Measurements from ENCODE around the gene PRR12.

The PRR12 gene

DNA sequence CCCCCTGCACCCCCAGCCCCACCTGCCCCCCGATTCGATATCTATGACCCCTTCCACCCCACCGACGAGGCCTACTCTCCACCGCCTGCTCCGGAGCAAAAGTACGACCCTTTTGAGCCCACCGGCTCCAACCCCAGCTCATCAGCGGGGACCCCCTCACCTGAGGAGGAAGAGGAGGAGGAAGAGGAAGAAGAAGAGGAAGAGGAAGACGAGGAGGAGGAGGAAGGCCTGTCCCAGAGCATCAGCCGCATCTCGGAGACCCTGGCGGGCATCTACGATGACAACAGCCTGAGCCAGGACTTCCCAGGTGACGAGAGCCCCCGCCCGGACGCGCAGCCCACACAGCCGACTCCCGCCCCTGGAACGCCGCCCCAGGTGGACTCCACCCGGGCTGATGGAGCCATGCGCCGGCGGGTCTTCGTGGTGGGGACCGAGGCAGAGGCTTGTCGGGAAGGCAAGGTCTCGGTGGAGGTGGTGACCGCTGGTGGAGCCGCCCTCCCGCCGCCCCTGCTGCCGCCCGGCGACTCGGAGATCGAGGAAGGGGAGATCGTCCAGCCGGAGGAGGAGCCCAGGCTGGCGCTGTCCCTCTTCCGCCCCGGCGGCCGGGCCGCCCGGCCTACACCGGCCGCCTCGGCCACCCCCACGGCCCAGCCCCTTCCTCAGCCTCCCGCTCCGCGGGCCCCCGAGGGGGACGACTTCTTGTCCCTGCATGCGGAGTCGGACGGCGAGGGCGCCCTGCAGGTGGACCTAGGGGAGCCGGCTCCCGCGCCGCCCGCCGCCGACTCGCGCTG, 60.2 kb downstream of the PRR12 start:
- no peak for DNase-seq

DNA sequence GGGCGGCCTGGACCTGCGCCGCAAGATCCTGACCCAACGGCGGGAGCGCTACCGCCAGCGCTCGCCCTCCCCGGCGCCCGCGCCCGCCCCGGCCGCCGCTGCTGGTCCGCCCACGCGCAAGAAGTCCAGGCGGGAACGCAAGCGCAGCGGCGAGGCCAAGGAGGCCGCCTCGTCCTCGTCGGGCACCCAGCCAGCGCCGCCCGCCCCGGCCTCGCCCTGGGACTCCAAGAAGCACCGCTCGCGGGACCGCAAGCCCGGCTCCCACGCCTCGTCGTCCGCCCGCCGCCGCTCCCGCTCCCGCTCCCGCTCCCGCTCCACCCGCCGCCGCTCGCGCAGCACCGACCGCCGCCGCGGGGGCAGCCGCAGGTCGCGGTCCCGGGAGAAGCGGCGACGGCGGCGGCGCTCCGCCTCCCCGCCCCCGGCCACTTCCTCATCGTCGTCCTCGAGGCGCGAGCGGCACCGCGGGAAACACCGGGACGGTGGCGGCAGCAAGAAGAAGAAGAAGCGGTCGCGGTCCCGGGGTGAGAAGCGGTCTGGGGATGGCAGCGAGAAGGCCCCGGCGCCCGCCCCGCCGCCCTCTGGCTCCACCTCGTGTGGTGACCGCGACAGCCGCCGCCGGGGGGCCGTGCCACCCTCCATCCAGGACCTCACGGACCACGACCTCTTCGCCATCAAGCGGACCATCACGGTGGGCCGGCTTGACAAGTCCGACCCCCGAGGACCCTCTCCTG, 61.0 kb downstream of the PRR12 start:
- no peak for DNase-seq

DNA sequence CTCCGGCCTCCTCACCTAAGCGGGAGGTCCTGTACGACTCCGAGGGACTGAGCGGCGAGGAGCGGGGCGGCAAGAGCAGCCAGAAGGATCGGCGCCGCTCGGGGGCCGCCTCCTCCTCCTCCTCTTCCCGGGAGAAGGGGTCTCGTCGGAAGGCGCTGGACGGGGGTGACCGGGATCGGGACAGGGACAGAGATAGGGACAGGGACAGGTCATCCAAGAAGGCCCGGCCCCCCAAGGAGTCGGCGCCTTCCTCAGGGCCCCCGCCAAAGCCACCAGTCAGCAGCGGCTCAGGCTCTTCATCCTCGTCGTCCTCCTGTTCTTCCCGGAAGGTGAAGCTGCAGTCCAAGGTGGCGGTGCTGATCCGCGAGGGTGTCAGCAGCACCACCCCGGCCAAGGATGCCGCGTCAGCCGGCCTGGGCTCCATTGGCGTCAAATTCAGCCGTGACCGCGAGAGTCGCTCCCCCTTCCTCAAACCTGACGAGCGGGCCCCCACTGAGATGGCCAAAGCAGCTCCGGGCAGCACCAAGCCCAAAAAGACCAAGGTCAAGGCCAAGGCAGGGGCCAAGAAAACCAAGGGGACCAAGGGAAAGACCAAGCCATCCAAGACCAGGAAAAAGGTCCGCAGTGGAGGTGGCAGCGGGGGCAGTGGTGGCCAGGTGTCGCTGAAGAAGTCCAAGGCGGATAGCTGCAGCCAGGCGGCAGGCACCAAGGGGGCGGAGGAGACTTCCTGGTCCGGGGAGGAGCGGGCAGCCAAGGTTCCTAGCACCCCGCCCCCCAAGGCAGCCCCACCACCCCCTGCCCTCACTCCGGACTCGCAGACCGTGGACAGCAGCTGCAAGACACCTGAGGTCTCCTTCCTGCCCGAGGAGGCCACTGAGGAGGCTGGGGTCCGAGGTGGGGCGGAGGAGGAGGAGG, 61.8 kb downstream of the PRR12 start:
- DNase-seq, result no peak

DNA sequence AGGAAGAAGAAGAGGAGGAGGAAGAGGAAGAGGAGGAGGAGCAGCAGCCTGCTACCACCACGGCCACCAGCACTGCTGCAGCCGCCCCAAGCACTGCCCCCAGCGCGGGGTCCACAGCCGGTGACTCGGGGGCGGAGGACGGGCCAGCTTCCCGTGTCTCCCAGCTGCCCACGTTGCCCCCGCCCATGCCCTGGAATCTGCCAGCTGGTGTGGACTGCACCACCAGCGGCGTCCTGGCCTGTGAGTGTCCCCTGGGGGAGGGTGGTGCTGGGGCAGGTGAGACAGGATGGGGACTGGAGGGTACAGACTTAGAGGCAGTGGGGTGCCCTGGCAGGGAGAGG, 62.5 kb downstream of the PRR12 start:
- DNase-seq, result no peak

DNA sequence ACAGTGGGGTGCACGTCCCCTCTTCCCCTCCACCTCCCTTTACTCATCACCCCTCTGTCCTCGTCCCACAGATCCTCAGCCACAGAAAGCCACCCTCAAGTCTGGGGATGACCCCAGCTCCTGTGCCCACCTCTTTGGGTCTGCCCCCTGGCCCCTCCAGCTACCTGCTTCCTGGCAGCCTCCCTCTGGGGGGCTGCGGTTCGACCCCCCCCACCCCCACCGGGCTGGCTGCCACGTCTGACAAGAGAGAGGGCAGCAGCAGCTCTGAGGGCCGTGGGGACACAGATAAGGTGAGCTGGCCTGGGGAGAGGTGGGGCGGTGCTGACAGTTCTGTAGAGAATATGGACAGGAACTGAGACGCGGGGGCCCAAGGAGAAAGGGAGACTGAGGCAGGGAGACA, 63.6 kb downstream of the PRR12 start:
- no peak for DNase-seq

DNA sequence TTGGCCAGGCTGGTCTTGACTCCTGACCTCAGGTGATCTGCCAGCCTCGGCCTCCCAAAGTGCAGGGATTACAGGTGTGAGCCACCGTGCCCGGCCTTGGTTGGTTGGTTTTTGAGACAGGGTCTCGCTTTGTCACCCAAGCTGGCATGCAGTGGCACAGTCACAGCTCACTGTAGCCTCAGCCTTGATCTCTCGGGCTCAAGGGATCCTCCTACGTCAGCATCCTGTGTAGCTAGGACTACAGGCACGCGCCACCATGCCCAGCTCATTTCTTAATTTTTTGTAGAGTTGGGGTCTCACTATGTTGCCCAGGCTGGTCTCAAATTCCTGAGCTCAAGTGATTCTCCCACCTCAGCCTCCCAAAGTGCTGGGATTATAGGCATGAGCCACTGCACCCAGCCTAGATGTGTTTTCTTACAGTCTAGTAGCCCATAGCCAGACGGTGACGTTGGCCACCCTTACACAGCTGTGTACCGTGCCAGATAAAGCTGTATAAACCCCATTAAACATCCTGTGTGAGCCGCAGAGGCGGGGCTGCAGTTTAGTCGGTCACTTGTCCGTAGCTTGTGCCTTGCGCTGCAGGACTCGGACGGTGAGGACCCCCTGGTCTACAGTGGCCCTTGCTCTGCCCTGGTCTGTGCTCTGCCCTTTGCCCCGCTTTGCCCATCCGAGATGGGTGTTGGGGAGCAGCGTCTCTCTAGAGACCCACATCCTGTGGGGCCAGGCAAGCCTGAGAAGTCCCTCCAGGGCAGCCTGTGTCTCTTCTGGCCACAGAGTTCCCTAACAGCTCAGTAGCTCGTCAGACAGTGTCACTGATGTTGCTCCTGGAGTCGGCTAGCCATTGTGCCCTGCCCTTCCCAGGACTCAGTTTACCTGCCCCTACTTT, 64.8 kb downstream of the PRR12 start:
- no peak for DNase-seq

DNA sequence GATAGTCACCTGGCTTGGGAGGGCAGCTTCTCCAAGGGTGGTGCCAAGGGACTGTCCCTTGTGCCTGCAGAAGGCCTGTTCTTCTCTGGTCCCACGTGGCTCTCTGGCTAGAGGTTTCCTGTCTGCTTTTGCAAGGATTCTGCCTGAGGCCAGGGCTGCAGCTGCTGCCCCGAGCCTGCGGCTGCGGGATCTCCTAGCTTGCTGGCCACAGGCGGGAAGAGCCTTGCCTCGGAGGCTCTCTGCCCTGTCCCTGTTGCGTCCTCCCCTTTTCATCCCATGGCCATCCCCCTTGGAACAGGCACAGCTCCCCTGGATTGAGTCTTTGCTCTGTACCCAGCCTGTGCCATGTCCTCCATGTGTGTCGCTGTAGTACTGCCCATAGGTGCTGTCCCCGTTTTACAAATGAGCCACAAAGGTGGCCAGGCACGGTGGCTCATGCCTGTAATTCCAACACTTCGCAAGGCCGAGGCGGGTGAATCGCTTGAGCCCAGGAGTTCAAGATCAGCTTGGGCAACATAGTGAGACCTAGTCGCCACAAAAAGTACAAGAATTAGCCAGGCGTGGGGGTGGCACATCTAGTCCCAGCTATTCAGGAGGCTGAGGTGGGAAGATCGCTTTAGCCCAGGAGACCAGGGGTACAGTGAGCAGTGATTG, 65.6 kb downstream of the PRR12 start:
- no peak for DNase-seq

DNA sequence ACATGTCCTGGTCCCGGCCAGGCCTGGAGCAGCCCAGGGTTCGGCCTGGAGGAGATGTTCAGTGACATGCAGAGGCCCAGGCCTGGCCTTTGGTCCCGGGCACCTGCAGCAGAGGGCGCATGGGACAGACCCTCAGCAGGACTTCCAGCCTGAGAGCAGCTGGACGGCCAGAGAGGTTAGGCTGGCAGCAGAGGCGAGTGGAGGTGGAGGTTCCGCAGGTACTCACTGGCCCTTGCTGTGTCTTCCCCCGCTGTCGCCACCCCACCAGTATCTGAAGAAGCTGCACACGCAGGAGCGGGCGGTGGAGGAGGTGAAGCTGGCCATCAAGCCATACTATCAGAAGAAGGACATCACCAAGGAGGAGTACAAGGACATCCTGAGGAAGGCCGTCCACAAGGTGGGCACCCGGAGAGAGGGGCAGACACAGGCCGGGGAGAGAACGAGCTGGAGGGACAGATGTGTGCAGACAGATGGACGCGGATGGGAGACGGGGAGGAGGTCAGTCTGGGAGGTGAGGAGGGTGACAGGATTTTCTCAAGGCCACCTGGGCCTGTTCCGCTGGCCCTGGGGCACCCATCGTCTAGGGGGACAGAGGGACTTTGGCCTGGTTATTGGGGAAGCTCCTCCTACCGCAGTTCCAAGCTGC, 66.6 kb downstream of the PRR12 start:
- DNase-seq, result no peak

DNA sequence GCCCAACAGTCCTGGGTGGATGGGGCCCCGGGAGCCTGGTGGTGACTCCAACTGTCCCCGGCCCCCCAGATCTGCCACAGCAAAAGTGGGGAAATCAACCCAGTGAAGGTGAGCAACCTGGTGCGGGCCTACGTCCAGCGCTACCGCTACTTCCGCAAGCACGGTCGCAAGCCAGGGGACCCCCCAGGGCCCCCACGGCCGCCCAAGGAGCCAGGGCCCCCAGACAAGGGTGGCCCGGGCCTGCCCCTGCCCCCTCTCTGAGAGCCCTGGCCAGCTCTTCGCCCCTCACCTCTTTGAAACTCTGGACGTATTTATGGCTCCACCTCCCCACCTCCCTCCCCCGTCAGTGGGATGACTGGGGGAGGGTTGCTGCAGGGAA, 67.1 kb downstream of the PRR12 start:
- DNase-seq, result no peak

DNA sequence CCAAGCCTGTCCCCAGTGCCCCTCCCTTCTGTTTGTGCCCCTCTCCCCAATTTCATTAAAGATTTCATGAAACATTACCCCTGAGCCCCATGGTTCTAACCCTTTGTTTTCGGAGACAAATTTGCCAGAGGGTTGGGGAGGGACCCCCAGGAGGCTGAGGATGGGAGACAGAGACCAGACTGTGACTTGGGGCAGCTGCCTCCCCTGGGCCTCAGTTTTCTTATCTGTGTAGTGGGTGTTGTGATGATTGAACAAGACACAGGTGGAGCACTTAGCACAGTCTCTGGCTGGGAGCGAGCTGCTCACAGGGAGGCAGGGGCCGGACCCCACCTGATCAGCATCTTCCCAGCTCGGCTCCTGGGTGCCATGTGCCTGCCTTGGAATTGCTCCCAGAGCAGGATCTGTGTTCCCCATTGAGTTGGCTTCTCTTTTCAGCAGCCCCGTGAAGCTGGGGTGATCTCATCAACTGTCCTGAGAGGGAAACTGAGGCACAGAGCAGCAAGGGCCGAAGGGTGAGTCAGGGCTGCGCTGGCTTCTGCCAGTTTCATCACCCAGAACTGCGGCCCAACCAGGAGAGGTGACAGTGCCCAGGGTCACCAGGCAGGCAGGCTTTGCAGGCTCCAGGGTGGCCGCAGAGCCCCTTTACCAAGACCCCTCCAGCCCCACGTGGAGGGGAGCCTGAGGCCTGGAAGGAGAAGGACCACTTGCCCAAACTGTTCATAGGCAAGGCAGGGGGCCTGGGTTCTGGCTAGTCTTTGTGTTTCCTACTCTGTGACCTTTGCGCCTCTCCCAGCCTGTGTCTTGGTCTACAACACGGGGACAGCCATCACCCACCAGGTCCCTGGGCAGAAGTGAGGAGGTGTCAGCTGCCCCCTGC, 67.8 kb downstream of the PRR12 start:
- no peak for DNase-seq

DNA sequence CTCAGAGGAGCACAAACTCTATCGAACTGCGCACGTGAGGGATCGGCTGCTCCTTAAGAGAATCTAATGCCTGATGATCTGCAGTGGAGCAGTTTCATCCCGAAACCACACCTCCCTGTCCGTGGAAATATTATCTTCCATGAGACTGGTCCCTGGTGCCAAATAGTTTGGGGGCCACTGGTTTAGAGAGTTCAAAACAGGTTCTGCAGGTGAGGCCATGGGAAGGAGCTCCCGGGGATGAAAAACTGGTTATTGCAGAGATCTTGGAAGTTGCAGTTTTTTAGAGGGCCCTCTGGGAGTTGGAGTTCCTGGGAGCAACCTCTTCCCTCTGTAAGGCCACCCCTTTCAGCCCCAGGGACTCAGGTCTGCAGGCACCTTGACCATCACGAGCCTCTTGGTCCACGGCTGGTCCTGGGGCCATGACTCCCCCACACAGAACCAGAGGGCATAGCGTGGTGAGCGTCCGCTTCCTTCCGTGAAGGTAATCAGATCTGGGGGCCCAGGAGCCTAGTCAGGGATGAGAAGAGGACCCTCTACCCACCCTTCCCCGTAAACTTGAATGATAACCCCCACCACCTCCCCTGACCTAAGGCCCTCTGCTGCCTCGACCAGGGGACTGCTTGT, 69.5 kb downstream of the PRR12 start:
- no peak for DNase-seq

DNA sequence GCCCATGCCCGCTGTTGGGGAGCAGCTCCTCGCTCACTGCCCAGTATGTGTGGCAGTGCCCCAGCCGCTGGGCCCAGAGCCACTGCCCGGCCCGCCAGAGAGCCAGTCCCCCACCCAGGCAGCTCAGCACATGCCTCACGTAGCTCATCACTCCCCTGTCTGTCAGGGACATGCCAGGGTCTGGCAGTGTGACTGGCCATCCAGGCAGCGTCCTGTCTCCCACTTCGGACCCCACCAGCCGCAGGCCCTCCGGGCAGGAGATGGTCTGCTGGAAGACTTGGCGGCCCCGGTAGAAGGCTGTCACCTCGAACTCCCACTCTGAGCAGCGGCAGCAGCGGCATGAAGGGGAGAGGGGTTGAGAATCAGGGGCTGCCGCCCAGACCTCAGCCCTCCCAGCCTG, 71.0 kb downstream of the PRR12 start:
- DNase-seq, result no peak

DNA sequence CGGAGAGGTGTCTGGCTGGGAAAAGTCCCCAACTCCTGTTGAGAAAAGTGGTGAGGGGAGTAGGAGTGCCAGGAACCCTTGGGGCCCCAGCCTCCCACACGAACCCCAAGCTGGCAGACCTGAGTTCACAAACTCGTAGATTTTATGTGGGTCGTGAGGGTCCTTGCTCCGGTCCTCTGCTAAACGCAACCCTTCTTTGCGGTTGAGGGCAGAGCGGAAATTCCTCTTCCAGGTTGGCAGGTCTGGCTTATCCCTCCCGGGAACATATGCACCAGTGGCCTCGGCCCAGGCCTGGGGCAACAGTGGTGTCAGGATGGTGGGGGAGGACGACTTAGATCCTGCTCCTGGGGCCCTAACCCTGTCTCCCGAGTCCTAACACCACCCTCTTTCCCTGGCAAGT, 72.2 kb downstream of the PRR12 start:
- DNase-seq, result no peak

DNA sequence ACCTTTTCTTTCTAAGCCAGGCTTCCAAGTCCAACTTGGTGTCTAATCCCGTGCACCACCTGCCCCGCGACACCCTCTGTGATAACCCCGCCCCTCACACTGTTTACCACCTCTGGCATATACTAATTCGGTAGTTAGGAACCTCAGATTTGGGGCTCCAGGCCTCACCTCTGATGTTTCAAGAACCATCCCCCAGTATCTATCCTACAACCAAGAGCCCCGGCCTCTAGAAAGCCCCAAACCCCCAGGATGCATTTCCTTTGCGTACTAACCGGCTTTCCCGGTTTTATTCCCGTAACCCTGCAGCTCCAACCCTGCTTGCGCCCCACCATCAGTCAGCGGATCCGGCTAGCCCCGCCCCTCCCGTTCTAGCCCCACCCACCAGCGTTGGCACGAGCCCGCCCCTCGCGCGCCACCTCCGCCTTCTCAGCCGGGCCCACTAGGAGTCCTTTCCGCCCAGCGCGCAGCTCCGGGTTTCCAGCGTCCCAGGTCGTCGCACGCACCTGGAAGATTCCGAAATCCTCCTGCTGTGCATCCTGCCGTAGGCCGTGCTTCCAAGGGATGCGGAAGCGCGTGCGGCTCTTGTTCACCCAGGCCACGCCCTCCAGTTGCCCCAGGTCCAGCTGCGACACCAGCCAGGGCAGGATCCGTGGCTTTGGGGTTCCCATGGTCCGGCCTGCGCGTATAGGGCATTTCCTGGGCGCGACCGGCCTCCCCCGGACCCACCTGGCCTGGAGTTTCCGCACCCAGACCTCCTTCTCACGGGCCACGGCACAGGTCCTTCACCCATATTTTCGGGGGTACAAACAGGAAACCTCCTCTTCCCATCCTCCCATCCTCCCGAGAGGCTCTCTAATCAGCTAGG, 73.4 kb downstream of the PRR12 start:
- peak; percentile 95 to 97 for DNase-seq

DNA sequence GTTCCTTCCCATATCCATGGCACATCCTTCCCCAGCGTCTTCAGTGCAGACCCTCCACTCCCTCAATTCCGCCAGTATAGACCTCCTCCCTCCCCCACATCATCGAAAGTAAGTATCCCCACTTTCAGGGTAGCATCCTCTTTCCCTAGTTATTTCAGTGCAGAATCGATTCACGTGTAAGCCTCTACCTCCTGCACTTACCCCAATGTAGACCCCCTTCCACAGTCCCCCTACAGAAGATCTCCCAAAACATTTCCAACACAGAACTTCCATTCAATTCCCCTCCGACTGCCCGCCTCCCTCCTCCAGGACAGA, 74.0 kb downstream of the PRR12 start:
- DNase-seq, result no peak

DNA sequence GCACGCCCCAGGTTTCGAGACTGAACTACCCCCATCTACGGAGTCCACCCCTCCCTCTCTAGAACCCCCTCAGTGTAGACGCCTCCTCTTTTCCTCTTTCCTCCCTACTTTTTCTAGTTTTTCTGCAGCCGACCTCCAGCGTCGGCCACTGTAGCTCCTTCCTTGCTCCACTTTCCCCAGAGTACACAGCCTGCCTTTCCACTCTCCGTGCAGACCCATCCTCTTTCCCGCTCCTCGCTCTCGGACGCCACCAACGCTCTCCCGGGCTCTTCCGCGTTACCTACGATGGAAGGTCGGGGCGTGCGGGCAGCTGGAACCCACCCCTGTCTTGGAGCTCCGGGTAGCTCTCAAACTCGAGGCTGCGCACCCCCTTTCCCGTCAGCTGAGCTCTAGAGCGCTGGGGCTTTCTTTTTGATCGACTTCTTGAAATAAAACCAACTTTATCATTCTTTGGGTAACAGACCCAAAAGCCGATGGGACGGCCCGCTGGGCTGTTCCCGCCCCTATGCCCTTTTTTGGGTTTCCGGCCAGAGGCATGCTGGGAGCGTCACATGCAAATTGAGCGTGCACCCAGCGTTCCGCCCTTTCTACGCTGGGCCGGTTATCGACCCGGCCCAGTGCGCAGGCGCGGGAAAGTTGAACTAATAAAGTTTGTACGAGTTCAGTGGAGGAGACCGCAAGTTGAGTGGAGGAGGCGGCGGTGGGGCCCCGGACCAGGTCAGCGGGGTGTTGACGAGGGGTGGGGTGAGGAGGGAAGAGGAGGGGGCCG, 74.6 kb downstream of the PRR12 start, which contains the start of the genes BCL2L12 and IRF3:
TSS of gene BCL2L12 (plus strand) at position 583 of the 769 bp plus-strand sequence. CDS start 760 bp downstream, outside the sequence.
TSS of gene IRF3 (minus strand) at position 507 of the 769 bp plus-strand sequence. CDS start 1,019 bp downstream, outside the sequence.
- peak; percentile 99 to 100 for DNase-seq

DNA sequence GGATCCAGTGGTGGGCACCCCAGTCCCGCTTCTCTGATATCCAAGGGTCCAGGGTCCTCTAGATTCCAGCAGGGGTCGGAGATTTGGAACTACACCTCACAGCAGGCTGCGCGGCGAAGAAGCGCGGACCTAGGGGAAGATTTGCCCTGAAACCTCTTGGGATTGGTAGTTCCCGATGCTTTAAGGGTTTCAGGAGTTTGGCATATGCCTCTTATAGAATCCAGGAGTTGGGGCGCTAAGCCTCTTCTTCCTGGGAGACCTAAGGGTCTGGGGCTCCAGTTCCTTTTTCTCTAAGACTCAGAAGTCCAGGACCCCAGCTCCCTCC, 75.1 kb downstream of the PRR12 start:
- DNase-seq, result no peak

DNA sequence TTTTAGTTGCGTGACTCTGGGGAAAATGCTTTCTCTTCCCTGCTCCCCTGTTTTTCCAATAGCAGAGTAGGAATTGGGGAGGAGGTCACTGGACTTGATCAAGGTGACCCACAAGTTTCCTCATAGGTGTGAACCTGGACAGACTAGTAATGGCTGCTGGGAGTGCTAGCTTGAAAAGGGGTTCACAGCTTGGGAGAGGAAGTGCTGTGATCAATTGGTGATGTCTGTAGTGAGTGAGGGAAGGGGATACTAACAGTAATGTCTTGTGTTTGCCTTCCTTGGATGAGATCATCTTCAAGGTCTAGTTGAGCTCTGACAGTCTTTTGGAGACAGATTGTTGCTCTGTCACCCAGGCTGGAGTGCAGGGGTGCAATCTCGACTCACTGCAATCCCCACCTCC, 76.5 kb downstream of the PRR12 start:
- DNase-seq, result no peak

Measured in activated CD4-positive, alpha-beta T cell treated with anti-CD3 and anti-CD28 coated beads, Interleukin-2, amount 50 U/mL, for 48 hours (primary cell).